ENCODE measurements around the gene METTL16. TPM values are rescaled to one million over a fixed set of nuclear protein-coding genes. Genes with fewer than 3 reads are reported as not detected.

METTL16 gene
- total RNA-seq, 1 experiment from 2014 or later: 37.6 TPM

DNA sequence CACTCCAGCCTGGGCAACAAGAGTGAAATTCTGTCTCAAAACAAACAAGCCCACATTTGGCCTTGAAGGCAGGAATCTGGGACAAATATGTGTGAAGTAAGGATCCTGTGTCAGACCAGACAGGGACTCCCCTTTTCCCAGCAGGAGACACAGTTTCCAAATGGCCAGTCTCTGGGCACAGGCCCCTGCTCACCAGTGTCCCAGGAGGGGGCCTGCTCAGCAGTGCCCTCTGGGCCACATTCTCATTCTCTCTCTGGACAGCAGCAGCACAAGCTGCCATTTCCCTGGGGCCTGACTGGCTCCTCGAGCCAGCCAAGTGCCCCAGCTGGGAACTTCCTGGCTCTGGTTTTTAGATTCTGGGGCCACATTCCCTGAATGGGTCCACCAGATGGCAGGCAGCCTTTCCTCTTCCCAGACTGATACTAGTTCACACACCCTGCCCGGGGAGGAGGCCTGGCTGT is 99.1 kb downstream of the METTL16 start:
- no peaks in the 10 kb centered on the region; a peak in 1 of 4 replicates for H3K36me3 ChIP-seq (ENCODE audit: control insufficient read depth in 1 of 2, insufficient read depth in 2 of 2, low read length in 2 of 2)
- H3K4me1 ChIP-seq (ENCODE audit: control insufficient read depth in 1 of 2, insufficient read depth in 2 of 2, low read length in 2 of 2): peaks cover 4 to 18% of the 10 kb centered on the region in 2 experiments
- H3K9me2 ChIP-seq (ENCODE audit: insufficient read depth): no peaks in the 10 kb centered on the region
- TF ChIP-seq RAD21 (IDR thresholded peaks at IDR 0.05; ENCODE audit: low read depth) (peak; percentile 34; the same call in 1 of the 2 replicates), ZNF274 (IDR thresholded peaks at IDR 0.05; ENCODE audit: low read depth, low read length) (no peak)
- H4K20me1 ChIP-seq (ENCODE audit: insufficient read depth): no peaks in the 10 kb centered on the region
- POLR2A ChIA-PET: interaction anchor here (1.7 kb wide), 1 partner anchor 13 kb away, joined by 4 read pairs; no protein-coding TSS in a partner anchor
- H3K27ac ChIP-seq (ENCODE audit: low read depth, low read length): 0 out of 2 replicates have a peak overlapping the region, but pooled peaks have one; percentile 39
- CTCF ChIA-PET: interaction anchor here (0.5 to 5.1 kb wide), 3 partner anchors 19 to 162 kb away, joined by 3 to 41 read pairs (median 4); no protein-coding TSS in a partner anchor
- H3K79me2 ChIP-seq (ENCODE audit: insufficient read depth, low read length): no peaks in the 10 kb centered on the region
- no peaks in the 10 kb centered on the region for H3K9me3 ChIP-seq (ENCODE audit: control insufficient read depth in 1 of 2, insufficient read depth in 1 of 2, low read depth in 1 of 2, low read length in 2 of 2)
- RAD21 ChIA-PET (ENCODE audit: low non-redundant PET in 1 of 2, low total read pairs in 2 of 2, uncharacterized antibody in 2 of 2, unreplicated experiment in 2 of 2): interaction anchor here in 1 of 2 experiments (1.2 kb wide), 1 partner anchor 30 kb away, joined by 4 read pairs; no protein-coding TSS in a partner anchor
- intact Hi-C loops (cut with micrococcal nuclease): no loop called here
- no peak overlapping the region for H2AFZ ChIP-seq (ENCODE audit: low read depth, low read length, poor library complexity, severe bottlenecking)
- no peak overlapping the region for H3K4me2 ChIP-seq (ENCODE audit: low read length)
- no TSS peak for BruUV-seq (replicated peaks)
- H3K4me3 ChIP-seq (replicated peaks in 1 of 2; ENCODE audit: low read depth in 1 of 2, low read length in 2 of 2): no peak overlapping the region
- no peak for DNase-seq (ENCODE audit: low read depth, low spot score)
- H3K27me3 ChIP-seq (ENCODE audit: insufficient read depth, low read length): no peaks in the 10 kb centered on the region
- peak; percentile 48 for ATAC-seq
- H3K9ac ChIP-seq (ENCODE audit: low read length): no peak overlapping the region

DNA sequence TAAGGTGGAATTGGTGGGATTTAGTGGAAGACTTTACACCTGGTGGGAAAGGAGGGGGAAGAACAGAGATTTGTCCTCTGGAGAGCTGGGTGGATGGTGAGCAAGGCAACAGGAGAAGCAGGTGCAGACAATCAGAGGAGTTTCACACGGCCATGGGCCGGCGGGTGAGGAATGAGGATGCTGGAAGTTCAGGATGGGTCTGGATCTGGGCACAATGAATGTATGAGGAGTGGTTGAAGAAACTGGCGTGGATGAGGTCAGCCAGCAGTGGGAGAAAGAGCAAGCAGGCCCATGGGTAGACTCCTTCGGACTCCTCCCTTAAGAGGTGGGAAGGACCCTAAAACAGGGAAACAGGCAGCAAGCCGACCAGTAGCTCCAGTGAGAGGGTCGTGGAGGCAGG is 100.7 kb downstream of the METTL16 start:
- ChIA-PET CTCF (interaction anchor here (5.1 kb wide), 1 partner anchor 28 kb away, joined by 41 read pairs; no protein-coding TSS in a partner anchor), POLR2A (no interaction called here), RAD21 (ENCODE audit: low non-redundant PET in 1 of 2, low total read pairs in 2 of 2, uncharacterized antibody in 2 of 2, unreplicated experiment in 2 of 2) (no interaction called here)
- Histone ChIP-seq H3K4me2 (ENCODE audit: low read length) (no peak overlapping the region), H3K4me1 (ENCODE audit: control insufficient read depth in 1 of 2, insufficient read depth in 2 of 2, low read length in 2 of 2) (peaks cover 19 to 34% of the 10 kb centered on the region in 2 experiments), H3K27ac (ENCODE audit: low read depth, low read length) (no peak overlapping the region), H3K27me3 (ENCODE audit: insufficient read depth, low read length) (no peaks in the 10 kb centered on the region), H3K36me3 (ENCODE audit: control insufficient read depth in 1 of 2, insufficient read depth in 2 of 2, low read length in 2 of 2) (no peaks in the 10 kb centered on the region; a peak in 1 of 4 replicates), H3K9me2 (ENCODE audit: insufficient read depth) (no peaks in the 10 kb centered on the region), H4K20me1 (ENCODE audit: insufficient read depth) (no peaks in the 10 kb centered on the region), H3K4me3 (replicated peaks in 1 of 2; ENCODE audit: low read depth in 1 of 2, low read length in 2 of 2) (no peak overlapping the region), H3K9me3 (ENCODE audit: control insufficient read depth in 1 of 2, insufficient read depth in 1 of 2, low read depth in 1 of 2, low read length in 2 of 2) (no peaks in the 10 kb centered on the region), H2AFZ (ENCODE audit: low read depth, low read length, poor library complexity, severe bottlenecking) (no peak overlapping the region), H3K79me2 (ENCODE audit: insufficient read depth, low read length) (no peaks in the 10 kb centered on the region), H3K9ac (ENCODE audit: low read length) (no peak overlapping the region)
- DNase-seq (ENCODE audit: low read depth, low spot score) (no peak), ATAC-seq (no peak)
- intact Hi-C loops (cut with micrococcal nuclease): no loop called here
- BruUV-seq (replicated peaks): no TSS peak
- no peak for TF ChIP-seq ZFX (IDR thresholded peaks at IDR 0.05)
- TF ChIP-seq CEBPB (IDR thresholded peaks at IDR 0.05; ENCODE audit: low read depth): no peak
- TF ChIP-seq EZH2phosphoT487 (IDR thresholded peaks at IDR 0.05; ENCODE audit: borderline replicate concordance): no peak
- no peak for TF ChIP-seq SIN3A (IDR thresholded peaks at IDR 0.05; ENCODE audit: low read depth)
- TF ChIP-seq SRF (IDR thresholded peaks at IDR 0.05; ENCODE audit: low read depth): no peak
- no peak for TF ChIP-seq SP1 (IDR thresholded peaks at IDR 0.05; ENCODE audit: low read depth)
- TF ChIP-seq TCF7L2 (IDR thresholded peaks at IDR 0.05; ENCODE audit: borderline replicate concordance, extremely low read depth, insufficient read depth, insufficient read length): no peak
- TF ChIP-seq POLR2A (IDR thresholded peaks at IDR 0.05; ENCODE audit: borderline replicate concordance, extremely low read depth, insufficient read depth, insufficient read length): no peak
- TF ChIP-seq CBX3 (IDR thresholded peaks at IDR 0.05; ENCODE audit: low read depth): no peak
- TF ChIP-seq, protein P1, sequence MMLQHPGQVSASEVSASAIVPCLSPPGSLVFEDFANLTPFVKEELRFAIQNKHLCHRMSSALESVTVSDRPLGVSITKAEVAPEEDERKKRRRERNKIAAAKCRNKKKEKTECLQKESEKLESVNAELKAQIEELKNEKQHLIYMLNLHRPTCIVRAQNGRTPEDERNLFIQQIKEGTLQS (IDR thresholded peaks at IDR 0.05): no peak

All from HCT116 (cell line).